Activated CD8-positive, alpha-beta memory T cell treated with anti-CD3 and anti-CD28 coated beads, Interleukin-2, amount 50 U/mL, for 4 hours (primary cell): ENCODE measurements around the gene ADAMTSL1.

Experiments used
- DNase-seq: peaks from one replicate; pipeline ENCODE4 v3.0.0-alpha.2; 2020

The ADAMTSL1 gene

GRCh38 chr9:18500451-18500850 lies 26.5 kb downstream of the ADAMTSL1 start:
- DNase-seq: no peak

GRCh38 chr9:18501949-18502348 lies 28.0 kb downstream of the ADAMTSL1 start:
- DNase-seq: no peak

GRCh38 chr9:18502546-18502945 lies 28.6 kb downstream of the ADAMTSL1 start:
- DNase-seq: no peak

GRCh38 chr9:18504707-18505106 lies 30.8 kb downstream of the ADAMTSL1 start:
- no peak for DNase-seq

- DNase-seq: no peak
Measured at GRCh38 chr9:18507151-18507550, 33.2 kb downstream of the ADAMTSL1 start.

- DNase-seq: no peak
Measured at GRCh38 chr9:18516514-18516913, 42.6 kb downstream of the ADAMTSL1 start.

GRCh38 chr9:18516965-18517364 lies 43.0 kb downstream of the ADAMTSL1 start:
- DNase-seq: no peak

GRCh38 chr9:18520416-18521047 lies 46.6 kb downstream of the ADAMTSL1 start:
- DNase-seq: no peak

- no peak for DNase-seq
Measured at GRCh38 chr9:18526685-18527084, 52.7 kb downstream of the ADAMTSL1 start.

- DNase-seq: no peak
Measured at GRCh38 chr9:18531136-18532065, 57.4 kb downstream of the ADAMTSL1 start.

GRCh38 chr9:18534611-18535010 lies 60.7 kb downstream of the ADAMTSL1 start:
- no peak for DNase-seq

GRCh38 chr9:18536554-18536953 lies 62.6 kb downstream of the ADAMTSL1 start:
- no peak for DNase-seq

GRCh38 chr9:18539203-18539693 lies 65.3 kb downstream of the ADAMTSL1 start:
- DNase-seq: no peak

GRCh38 chr9:18542837-18543405 lies 69.0 kb downstream of the ADAMTSL1 start:
- no peak for DNase-seq

- no peak for DNase-seq
Measured at GRCh38 chr9:18543406-18544192, 69.6 kb downstream of the ADAMTSL1 start.

GRCh38 chr9:18544456-18544855 lies 70.5 kb downstream of the ADAMTSL1 start:
- no peak for DNase-seq

- DNase-seq: no peak
Measured at GRCh38 chr9:18545636-18546360, 71.8 kb downstream of the ADAMTSL1 start.

GRCh38 chr9:18548456-18548855 lies 74.5 kb downstream of the ADAMTSL1 start:
- DNase-seq: no peak

- DNase-seq: no peak
Measured at GRCh38 chr9:18549772-18550171, 75.8 kb downstream of the ADAMTSL1 start.

GRCh38 chr9:18550286-18550685 lies 76.3 kb downstream of the ADAMTSL1 start:
- no peak for DNase-seq

GRCh38 chr9:18554244-18554643 lies 80.3 kb downstream of the ADAMTSL1 start:
- DNase-seq: no peak
